Measurements from ENCODE around the gene ELMOD3. TPM values are rescaled to one million over a fixed set of nuclear protein-coding genes. Genes with fewer than 3 reads are reported as not detected.

Gene ELMOD3
- total RNA-seq, 1 donor from 2014 or later: 25.4 TPM

DNA sequence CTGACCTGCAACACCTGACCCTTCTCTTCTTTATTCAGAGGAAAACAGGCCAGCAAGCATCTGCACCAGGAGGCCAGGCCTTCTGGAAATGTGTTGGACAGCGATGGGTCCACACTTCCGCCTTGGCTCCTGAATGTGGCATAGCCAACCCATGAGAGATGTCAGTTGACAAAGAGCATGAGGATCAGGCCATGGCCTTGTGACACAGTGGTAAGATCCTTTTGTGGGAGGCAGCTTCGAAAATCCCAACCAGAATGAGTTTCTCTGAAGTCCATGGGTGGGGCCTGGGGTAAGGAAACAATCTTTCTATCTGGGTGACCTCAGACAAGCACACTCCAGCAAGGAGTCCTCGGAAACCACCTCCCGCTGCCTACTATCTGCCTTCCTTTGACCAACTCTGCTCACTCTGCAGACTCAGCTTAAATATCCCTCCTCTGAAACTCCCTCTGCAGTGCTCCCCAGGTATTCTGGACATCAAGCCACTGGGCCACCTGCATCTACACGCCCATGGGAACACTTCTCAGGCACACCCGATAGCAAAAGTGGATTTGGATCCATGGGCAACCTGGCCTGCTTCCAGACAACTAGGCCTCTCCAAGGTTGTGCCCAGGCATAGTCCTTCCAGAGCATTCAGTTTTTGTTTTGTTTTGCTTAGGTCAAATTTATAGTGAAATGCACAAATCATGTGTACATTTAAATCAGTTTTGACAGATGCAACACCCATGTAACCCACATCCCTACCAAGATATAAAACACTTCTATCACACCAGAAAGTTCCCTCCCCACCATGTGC is 60.4 kb downstream of the ELMOD3 start:
- no peak for ATAC-seq (ENCODE audit: low read depth)
- Mint-ChIP-seq H3K4me3 (peak overlapping the region; percentile 90), H3K27me3 (no peaks in the 10 kb centered on the region), H3K9me3 (no peaks in the 10 kb centered on the region), H3K36me3 (ENCODE audit: low read depth) (peaks cover 3% of the 10 kb centered on the region), H3K4me1 (peaks cover 66% of the 10 kb centered on the region), H3K27ac (no peak overlapping the region)
- DNase-seq: no peak
- TF ChIP-seq, protein P1, sequence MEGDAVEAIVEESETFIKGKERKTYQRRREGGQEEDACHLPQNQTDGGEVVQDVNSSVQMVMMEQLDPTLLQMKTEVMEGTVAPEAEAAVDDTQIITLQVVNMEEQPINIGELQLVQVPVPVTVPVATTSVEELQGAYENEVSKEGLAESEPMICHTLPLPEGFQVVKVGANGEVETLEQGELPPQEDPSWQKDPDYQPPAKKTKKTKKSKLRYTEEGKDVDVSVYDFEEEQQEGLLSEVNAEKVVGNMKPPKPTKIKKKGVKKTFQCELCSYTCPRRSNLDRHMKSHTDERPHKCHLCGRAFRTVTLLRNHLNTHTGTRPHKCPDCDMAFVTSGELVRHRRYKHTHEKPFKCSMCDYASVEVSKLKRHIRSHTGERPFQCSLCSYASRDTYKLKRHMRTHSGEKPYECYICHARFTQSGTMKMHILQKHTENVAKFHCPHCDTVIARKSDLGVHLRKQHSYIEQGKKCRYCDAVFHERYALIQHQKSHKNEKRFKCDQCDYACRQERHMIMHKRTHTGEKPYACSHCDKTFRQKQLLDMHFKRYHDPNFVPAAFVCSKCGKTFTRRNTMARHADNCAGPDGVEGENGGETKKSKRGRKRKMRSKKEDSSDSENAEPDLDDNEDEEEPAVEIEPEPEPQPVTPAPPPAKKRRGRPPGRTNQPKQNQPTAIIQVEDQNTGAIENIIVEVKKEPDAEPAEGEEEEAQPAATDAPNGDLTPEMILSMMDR (IDR thresholded peaks at IDR 0.05): no peak
- CTCF ChIA-PET: interaction anchor here (0.9 to 2.9 kb wide), 2 partner anchors 22 to 223 kb away, joined by 4 to 9 read pairs; no protein-coding TSS in a partner anchor
- intact Hi-C loops (cut with micrococcal nuclease): loop anchor here (10.0 kb wide), 2 partner anchors 690 to 780 kb away; partner anchors contain the start of genes IMMT, MRPL35, POLR1A and PTCD3
- POLR2A ChIA-PET: interaction anchor here (1.0 to 1.7 kb wide), 8 partner anchors 13 to 180 kb away, joined by 4 to 13 read pairs (median 6); partner anchors contain the start of genes ELMOD3, GGCX, MAT2A and RETSAT

DNA sequence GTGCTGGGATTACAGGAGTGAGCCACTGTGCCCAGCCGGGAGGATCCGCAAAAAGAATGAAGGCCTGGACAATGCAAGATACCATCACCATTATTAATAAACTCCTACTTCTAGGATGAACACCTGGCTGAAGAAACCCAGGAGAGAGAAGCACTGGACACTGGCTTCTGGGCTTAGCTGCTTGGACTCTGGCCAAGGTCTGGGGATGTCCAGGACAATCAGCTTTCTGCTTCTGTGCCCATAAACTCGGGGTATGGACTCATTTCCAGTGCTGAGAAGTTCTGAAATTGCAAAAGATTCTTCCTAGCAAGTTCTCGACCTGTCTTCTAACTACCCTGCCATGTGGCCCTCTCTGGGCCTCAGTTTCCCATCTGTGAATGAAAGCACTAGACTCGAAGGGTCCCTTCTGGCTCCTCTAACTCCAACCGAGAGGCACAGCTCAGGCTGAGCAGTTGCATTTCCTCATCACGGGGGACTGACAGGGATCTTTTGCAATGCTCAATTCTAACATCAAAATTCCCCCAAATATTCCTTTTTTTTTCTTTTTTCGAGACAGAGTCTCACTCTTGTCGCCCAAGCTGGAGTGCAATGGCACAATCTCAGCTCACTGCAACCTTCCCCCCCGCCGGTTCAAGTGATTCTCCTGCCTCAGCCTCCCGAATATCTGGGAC is 61.5 kb downstream of the ELMOD3 start:
- no peak for ATAC-seq (ENCODE audit: low read depth)
- Mint-ChIP-seq H3K27ac (no peak overlapping the region), H3K4me1 (peaks cover 62% of the 10 kb centered on the region), H3K4me3 (no peak overlapping the region), H3K9me3 (no peaks in the 10 kb centered on the region), H3K36me3 (ENCODE audit: low read depth) (peaks cover 2% of the 10 kb centered on the region), H3K27me3 (no peaks in the 10 kb centered on the region)
- DNase-seq: no peak
- TF ChIP-seq, protein P1 (IDR thresholded peaks at IDR 0.05): no peak
- intact Hi-C loops (cut with micrococcal nuclease): loop anchor here (10.0 kb wide), 2 partner anchors 689 to 779 kb away; partner anchors contain the start of genes IMMT, MRPL35, POLR1A and PTCD3
- CTCF ChIA-PET: interaction anchor here (1.1 kb wide), 1 partner anchor 136 kb away, joined by 4 read pairs; no protein-coding TSS in a partner anchor
- POLR2A ChIA-PET: interaction anchor here (1.3 kb wide), 1 partner anchor 123 kb away, joined by 4 read pairs; the partner anchor contains the start of gene MAT2A

DNA sequence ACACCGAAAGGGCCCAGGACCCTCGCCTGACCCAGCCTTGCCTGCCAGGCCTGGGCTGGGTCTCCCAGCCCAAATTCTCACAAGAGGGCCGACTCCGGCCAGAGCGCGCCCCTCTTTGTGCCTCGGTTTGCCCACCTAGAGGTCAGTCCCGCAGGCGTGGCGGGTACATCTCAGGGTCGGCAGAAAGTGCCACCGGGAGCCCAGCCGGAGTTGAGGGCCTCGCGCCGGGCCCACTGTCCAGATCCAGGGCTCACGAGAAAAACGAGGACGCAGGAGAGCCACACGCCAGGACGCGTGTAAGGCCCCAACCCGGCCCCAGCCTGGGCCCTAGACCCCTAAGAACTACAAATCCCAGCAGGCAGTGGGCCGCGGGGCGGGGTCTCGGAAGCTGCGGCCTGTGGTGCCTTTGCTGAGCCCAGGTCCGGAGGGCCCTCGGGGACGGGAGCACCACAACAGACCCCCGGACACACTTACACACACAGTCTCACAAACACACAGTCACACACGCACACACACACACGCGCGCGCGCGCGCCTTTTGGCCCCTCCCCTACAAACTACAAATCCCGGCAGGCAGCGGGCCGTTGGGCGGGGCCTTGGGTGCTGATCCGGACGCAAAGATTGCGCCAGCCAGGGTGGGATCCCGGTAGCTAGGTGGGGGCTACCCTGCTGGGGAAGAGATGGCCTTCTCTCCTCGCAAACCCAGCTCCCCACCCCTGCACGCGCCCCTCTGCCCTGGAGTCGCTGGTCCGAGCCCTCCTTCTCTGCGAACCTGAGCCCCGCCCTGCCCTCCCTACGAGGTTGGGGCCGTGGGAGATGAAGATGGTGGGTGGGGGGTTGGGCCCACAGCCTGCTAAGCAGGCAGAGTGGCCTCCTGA is 63.8 kb downstream of the ELMOD3 start, which contains the start of gene SH2D6:
Gene SH2D6 (plus strand): TSS at position 583 of the 877 bp plus-strand sequence. CDS start 10,752 bp downstream, outside the sequence.
- Mint-ChIP-seq H3K27ac (peak within 1 kb of the TSS; percentile 99), H3K36me3 (ENCODE audit: low read depth) (peaks cover 2% of the 10 kb centered on the region), H3K4me3 (peak within 1 kb of the TSS; percentile 97), H3K9me3 (no peaks in the 10 kb centered on the region), H3K27me3 (no peaks in the 10 kb centered on the region), H3K4me1 (peaks cover 44% of the 10 kb centered on the region)
- ChIA-PET CTCF (interaction anchor here (1.0 to 4.5 kb wide), 8 partner anchors 8 to 184 kb away, joined by 3 to 162 read pairs (median 6); partner anchors contain the start of genes CAPG, ELMOD3, RETSAT and TMEM150A), POLR2A (interaction anchor here (0.7 to 5.3 kb wide), 27 partner anchors 10 to 601 kb away, joined by 3 to 133 read pairs (median 7); partner anchors contain the start of genes CAPG, ELMOD3, GGCX and MAT2A)
- intact Hi-C loops (cut with micrococcal nuclease): loop anchor here (1.0 to 10.0 kb wide), 10 partner anchors 8 to 960 kb away; partner anchors contain the start of genes CAPG, ELMOD3, GGCX and IMMT
- DNase-seq (peak; percentile 87), ATAC-seq (ENCODE audit: low read depth) (peak; percentile 77)
- TF ChIP-seq, protein P1 (IDR thresholded peaks at IDR 0.05): no peak

DNA sequence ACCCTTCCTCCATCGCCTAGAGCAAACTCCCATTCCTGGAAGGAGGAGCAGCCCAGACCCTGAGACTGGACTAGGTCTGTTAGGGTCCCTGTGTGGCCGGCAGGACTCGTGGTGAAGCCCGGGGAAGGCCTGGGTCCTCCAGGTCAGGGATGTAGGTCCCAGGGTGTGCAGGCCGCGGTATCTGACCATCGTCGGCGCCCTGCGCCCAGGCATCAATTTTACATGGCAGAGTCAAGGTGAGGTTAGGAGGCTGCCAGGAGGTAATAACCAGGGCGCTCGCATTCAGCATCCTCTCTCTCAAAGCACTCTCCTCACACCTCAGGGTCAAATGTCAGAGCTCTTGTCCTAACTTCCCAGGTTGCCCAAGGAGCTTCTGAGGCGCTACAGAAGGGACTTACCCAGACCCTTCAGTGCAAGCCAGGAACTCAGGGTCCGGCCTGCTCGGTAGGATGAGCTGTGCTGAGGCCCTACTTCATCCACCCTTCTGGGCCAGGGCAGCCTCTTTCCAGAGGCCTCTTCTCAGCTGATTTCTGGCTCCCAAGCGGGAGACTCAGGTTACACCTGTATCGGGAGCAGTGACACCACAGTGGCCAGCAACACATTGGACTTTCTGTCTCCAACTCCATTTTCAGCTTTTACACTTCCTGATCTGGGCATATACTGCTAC is 64.6 kb downstream of the ELMOD3 start:
- H3K4me3 Mint-ChIP-seq: peak overlapping the region; percentile 97
- TF ChIP-seq, protein P1 (IDR thresholded peaks at IDR 0.05): no peak
- peak overlapping the region; percentile 99 for H3K27ac Mint-ChIP-seq
- DNase-seq (no peak), ATAC-seq (ENCODE audit: low read depth) (no peak)
- H3K36me3 Mint-ChIP-seq (ENCODE audit: low read depth): peaks cover 2% of the 10 kb centered on the region
- no peaks in the 10 kb centered on the region for H3K27me3 Mint-ChIP-seq
- no peaks in the 10 kb centered on the region for H3K9me3 Mint-ChIP-seq
- ChIA-PET POLR2A (interaction anchor here (0.7 to 5.3 kb wide), 27 partner anchors 10 to 602 kb away, joined by 3 to 133 read pairs (median 7); partner anchors contain the start of genes CAPG, ELMOD3, GGCX and MAT2A), CTCF (interaction anchor here (1.0 to 4.5 kb wide), 16 partner anchors 9 to 286 kb away, joined by 3 to 162 read pairs (median 6); partner anchors contain the start of genes CAPG, ELMOD3, GGCX and MAT2A)
- peaks cover 38% of the 10 kb centered on the region for H3K4me1 Mint-ChIP-seq
- intact Hi-C loops (cut with micrococcal nuclease): loop anchor here (2.0 to 10.0 kb wide), 4 partner anchors 142 to 960 kb away; partner anchors contain the start of genes GGCX, IMMT, MRPL35 and POLR1A
